ENCODE results near the gene OTUD4.
"Not testable (repeated sequence)": the region's sequence is repeated elsewhere in the genome, so short reads cannot be mapped to it uniquely, and the experiment has no call there.

The OTUD4 gene

DNA sequence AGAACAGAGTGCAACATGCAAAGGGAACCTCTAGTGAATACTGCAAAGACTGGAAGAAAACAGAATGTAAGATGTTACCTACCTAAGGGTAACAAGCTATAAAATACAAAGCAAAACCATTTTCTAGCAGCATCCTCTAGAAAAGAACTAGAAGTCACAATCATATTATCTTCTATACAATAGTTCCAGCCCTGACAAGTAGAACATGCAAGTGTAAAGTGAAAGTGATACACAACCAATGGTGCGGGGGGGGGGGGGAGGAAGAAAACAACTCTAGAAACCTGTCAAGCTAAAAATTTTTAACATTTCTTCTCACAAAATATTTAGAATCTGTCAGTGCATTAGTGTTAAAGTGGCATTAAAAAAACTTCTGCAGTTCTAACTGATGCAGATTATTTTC is 44.2 kb downstream of the OTUD4 start:
- Mint-ChIP-seq H3K4me3 (peak overlapping the region; percentile 50), H3K36me3 (ENCODE audit: insufficient read depth) (peaks cover 33% of the 10 kb centered on the region)

DNA sequence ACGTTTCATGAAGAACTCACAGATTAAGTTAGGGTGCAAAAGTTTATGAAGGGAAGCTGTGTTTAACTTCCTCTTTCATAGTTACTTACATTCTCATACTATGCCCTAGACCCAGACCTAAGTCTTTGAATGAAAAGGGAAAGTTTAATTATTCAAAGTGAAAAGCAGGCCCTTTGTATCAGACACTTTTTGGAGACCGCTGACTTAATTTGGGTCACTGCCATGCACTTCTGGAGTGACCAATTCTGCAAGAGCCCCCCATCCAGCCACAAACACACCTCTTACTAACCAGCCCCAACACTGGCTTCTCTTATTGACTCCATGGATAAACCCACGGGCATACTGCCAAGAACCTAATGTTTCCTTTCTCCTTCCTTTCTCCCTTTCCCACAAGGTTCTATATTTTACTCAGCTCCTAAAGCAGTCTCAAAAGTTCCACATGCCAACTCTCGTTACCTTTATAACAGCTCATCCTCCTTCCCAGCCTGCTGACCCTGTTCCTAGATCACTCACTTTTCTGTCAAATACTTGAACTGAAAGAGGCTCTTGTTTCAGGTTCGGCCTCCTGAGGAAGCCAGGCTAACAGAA is 47.8 kb downstream of the OTUD4 start:
- peak overlapping the region; percentile 72 for H3K27ac Mint-ChIP-seq (ENCODE audit: low read depth)
- H3K9me3 Mint-ChIP-seq, result no peaks in the 10 kb centered on the region
- H3K4me1 Mint-ChIP-seq, result peaks cover 29% of the 10 kb centered on the region
- no peak overlapping the region for H3K4me3 Mint-ChIP-seq
- ATAC-seq (replicated peaks; ENCODE audit: extremely low read depth, poor library complexity, severe bottlenecking) (no peak), DNase-seq (ENCODE audit: low spot score in 2 of 2) (no peak)
- peaks cover 19% of the 10 kb centered on the region for H3K36me3 Mint-ChIP-seq (ENCODE audit: insufficient read depth)
- H3K27me3 Mint-ChIP-seq, result no peaks in the 10 kb centered on the region

More for the DNA sequence above, 44.2 kb downstream of the OTUD4 start:
- H3K27me3 Mint-ChIP-seq; DNase-seq (ENCODE audit: low spot score in 2 of 2); H3K9me3 Mint-ChIP-seq: not testable (repeated sequence)
- Mint-ChIP-seq H3K4me1 (peaks cover 20% of the 10 kb centered on the region), H3K27ac (ENCODE audit: low read depth) (peak overlapping the region; percentile 57)
- peak; percentile 57 for ATAC-seq (replicated peaks; ENCODE audit: extremely low read depth, poor library complexity, severe bottlenecking)

- Mint-ChIP-seq H3K9me3 (no peaks in the 10 kb centered on the region), H3K4me3 (no peak overlapping the region), H3K36me3 (ENCODE audit: insufficient read depth) (peaks cover 19% of the 10 kb centered on the region), H3K27ac (ENCODE audit: low read depth) (no peak overlapping the region), H3K27me3 (no peaks in the 10 kb centered on the region), H3K4me1 (peaks cover 25% of the 10 kb centered on the region)
- ATAC-seq (replicated peaks; ENCODE audit: extremely low read depth, poor library complexity, severe bottlenecking), result no peak
- DNase-seq (ENCODE audit: low spot score in 2 of 2), result no peak
Measured at GRCh38 chr4:145131848-145132247, 48.5 kb downstream of the OTUD4 start.

- H3K36me3 Mint-ChIP-seq (ENCODE audit: insufficient read depth), result peaks cover 25% of the 10 kb centered on the region
- H3K27ac Mint-ChIP-seq (ENCODE audit: low read depth), result peak overlapping the region; percentile 7
- ATAC-seq (replicated peaks; ENCODE audit: extremely low read depth, poor library complexity, severe bottlenecking) (no peak), DNase-seq (ENCODE audit: low spot score in 2 of 2) (no peak)
- H3K4me3 Mint-ChIP-seq, result no peak overlapping the region
- peaks cover 31% of the 10 kb centered on the region for H3K4me1 Mint-ChIP-seq
- no peaks in the 10 kb centered on the region for H3K27me3 Mint-ChIP-seq
- H3K9me3 Mint-ChIP-seq, result no peaks in the 10 kb centered on the region
Measured at GRCh38 chr4:145130788-145131399, 49.5 kb downstream of the OTUD4 start.

DNA sequence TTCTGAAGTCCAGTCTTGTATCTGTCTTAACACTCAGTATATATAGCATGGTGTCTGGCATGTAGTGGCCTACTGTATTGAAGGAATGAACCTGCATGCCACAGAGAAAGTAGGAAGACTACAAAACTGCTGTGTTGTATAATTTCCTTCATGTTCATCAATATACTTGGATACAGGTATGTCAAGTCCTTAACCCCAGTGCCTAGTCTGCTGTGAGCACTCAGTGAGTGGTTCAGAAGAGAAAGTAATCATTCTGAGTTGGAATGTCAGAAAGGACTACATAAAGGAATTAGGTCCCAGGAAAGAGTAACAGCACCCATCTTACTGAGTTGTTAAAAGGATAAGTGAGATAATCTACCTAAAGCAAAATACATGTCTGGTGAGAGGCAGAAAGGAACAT is 50.3 kb downstream of the OTUD4 start:
- Mint-ChIP-seq H3K9me3 (no peaks in the 10 kb centered on the region), H3K4me3 (no peak overlapping the region), H3K4me1 (peaks cover 32% of the 10 kb centered on the region), H3K27me3 (no peaks in the 10 kb centered on the region), H3K27ac (ENCODE audit: low read depth) (peak overlapping the region; percentile 7), H3K36me3 (ENCODE audit: insufficient read depth) (peaks cover 26% of the 10 kb centered on the region)
- ATAC-seq (replicated peaks; ENCODE audit: extremely low read depth, poor library complexity, severe bottlenecking) (no peak), DNase-seq (ENCODE audit: low spot score in 2 of 2) (no peak)

DNA sequence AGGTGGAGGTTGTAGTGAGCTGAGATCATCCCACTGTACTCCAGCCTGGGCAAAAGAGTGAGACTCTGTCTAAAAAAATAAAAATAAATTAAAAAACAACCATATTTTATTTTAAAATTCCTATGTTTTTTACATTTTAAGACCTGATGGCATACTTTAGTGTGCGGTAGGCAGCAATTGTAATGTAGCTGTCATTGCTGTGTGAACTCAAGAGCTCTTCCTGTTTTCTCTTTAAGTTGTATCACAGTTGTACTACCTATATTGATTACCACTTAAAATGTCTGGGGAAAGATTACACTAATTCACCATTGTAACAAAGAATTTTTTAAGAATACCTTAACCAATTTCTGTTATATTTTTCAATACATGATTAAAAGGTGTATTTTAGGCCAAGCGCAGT is 55.0 kb downstream of the OTUD4 start:
- Mint-ChIP-seq H3K36me3 (ENCODE audit: insufficient read depth) (peaks cover 46% of the 10 kb centered on the region), H3K9me3 (no peaks in the 10 kb centered on the region), H3K27me3 (no peaks in the 10 kb centered on the region), H3K4me3 (peak overlapping the region; percentile 69), H3K27ac (ENCODE audit: low read depth) (peak overlapping the region; percentile 92), H3K4me1 (peaks cover 20% of the 10 kb centered on the region)
- ATAC-seq (replicated peaks; ENCODE audit: extremely low read depth, poor library complexity, severe bottlenecking) (no peak), DNase-seq (ENCODE audit: low spot score in 2 of 2) (no peak)

GRCh38 chr4:145108128-145108527 is 72.3 kb downstream of the OTUD4 start:
- Mint-ChIP-seq H3K4me3 (no peak overlapping the region), H3K27me3 (no peaks in the 10 kb centered on the region), H3K36me3 (ENCODE audit: insufficient read depth) (peaks cover 56% of the 10 kb centered on the region), H3K4me1 (no peaks in the 10 kb centered on the region), H3K27ac (ENCODE audit: low read depth) (no peak overlapping the region), H3K9me3 (no peaks in the 10 kb centered on the region)
- no peak for DNase-seq (ENCODE audit: low spot score in 2 of 2)
- no peak for ATAC-seq (replicated peaks; ENCODE audit: extremely low read depth, poor library complexity, severe bottlenecking)

- Mint-ChIP-seq H3K27ac (ENCODE audit: low read depth) (no peak overlapping the region), H3K4me1 (no peaks in the 10 kb centered on the region), H3K9me3 (no peaks in the 10 kb centered on the region), H3K27me3 (no peaks in the 10 kb centered on the region), H3K4me3 (no peak overlapping the region), H3K36me3 (ENCODE audit: insufficient read depth) (peaks cover 46% of the 10 kb centered on the region)
- DNase-seq (ENCODE audit: low spot score in 2 of 2) (no peak), ATAC-seq (replicated peaks; ENCODE audit: extremely low read depth, poor library complexity, severe bottlenecking) (no peak)
Measured at GRCh38 chr4:145107126-145107525, 73.3 kb downstream of the OTUD4 start.

GRCh38 chr4:145103496-145103895 is 76.9 kb downstream of the OTUD4 start:
- peaks cover 14% of the 10 kb centered on the region for H3K4me1 Mint-ChIP-seq
- peaks cover 22% of the 10 kb centered on the region for H3K36me3 Mint-ChIP-seq (ENCODE audit: insufficient read depth)
- no peak overlapping the region for H3K27ac Mint-ChIP-seq (ENCODE audit: low read depth)
- no peak overlapping the region for H3K4me3 Mint-ChIP-seq
- DNase-seq (ENCODE audit: low spot score in 2 of 2) (no peak), ATAC-seq (replicated peaks; ENCODE audit: extremely low read depth, poor library complexity, severe bottlenecking) (no peak)
- H3K27me3 Mint-ChIP-seq, result no peaks in the 10 kb centered on the region
- no peaks in the 10 kb centered on the region for H3K9me3 Mint-ChIP-seq

- Mint-ChIP-seq H3K36me3 (ENCODE audit: insufficient read depth) (peaks cover 22% of the 10 kb centered on the region), H3K4me1 (peaks cover 14% of the 10 kb centered on the region), H3K4me3 (no peak overlapping the region), H3K9me3 (no peaks in the 10 kb centered on the region), H3K27ac (ENCODE audit: low read depth) (no peak overlapping the region), H3K27me3 (no peaks in the 10 kb centered on the region)
- DNase-seq (ENCODE audit: low spot score in 2 of 2) (no peak), ATAC-seq (replicated peaks; ENCODE audit: extremely low read depth, poor library complexity, severe bottlenecking) (no peak)
Measured at GRCh38 chr4:145102619-145103018, 77.8 kb downstream of the OTUD4 start.

- DNase-seq (ENCODE audit: low spot score in 2 of 2) (no peak), ATAC-seq (replicated peaks; ENCODE audit: extremely low read depth, poor library complexity, severe bottlenecking) (no peak)
- H3K27me3 Mint-ChIP-seq, result no peaks in the 10 kb centered on the region
- no peaks in the 10 kb centered on the region for H3K9me3 Mint-ChIP-seq
- no peak overlapping the region for H3K27ac Mint-ChIP-seq (ENCODE audit: low read depth)
- peaks cover 18% of the 10 kb centered on the region for H3K36me3 Mint-ChIP-seq (ENCODE audit: insufficient read depth)
- H3K4me1 Mint-ChIP-seq, result peaks cover 18% of the 10 kb centered on the region
- H3K4me3 Mint-ChIP-seq, result no peak overlapping the region
Measured at GRCh38 chr4:145101091-145101490, 79.3 kb downstream of the OTUD4 start.

DNA sequence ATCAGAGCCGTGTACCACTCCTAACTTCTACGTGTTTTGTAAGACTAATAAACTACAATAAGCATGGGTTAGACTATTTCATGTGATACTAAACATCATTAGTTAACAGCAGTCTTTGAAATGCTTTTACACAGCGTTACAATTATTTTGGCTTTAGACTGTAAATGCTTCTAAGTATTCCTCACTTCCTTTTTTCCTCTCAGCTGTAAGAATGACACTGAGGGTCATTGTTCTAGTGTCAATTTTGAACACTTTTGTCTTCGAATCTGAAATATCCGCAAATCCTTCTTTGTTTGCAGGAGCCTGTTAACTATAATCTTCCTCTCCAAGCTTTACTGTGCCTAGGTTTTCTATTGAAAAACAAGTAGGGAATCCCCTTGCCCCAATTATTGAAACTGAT is 80.7 kb downstream of the OTUD4 start:
- Mint-ChIP-seq H3K4me1 (peaks cover 26% of the 10 kb centered on the region), H3K36me3 (ENCODE audit: insufficient read depth) (peaks cover 15% of the 10 kb centered on the region), H3K27me3 (no peaks in the 10 kb centered on the region), H3K9me3 (no peaks in the 10 kb centered on the region), H3K27ac (ENCODE audit: low read depth) (peak overlapping the region; percentile 93), H3K4me3 (peak overlapping the region; percentile 88)
- no peak for DNase-seq (ENCODE audit: low spot score in 2 of 2)
- ATAC-seq (replicated peaks; ENCODE audit: extremely low read depth, poor library complexity, severe bottlenecking), result no peak

DNA sequence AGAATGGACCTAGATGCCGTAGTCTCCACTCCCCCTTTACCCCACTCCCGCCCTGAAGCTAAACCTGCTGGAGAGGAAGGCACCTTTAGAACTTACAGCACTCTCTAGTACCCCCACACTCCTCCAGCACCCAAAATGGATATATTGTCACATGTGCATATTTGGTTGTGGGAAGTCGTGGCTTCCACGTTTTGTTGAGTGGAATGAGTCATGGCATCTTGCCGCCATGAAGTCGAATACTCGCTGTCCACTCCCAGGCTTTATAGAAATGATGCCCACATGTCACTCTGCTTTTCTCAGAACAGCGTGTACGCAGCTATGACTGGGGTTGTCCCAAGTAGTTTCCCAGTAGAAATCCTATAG is 81.7 kb downstream of the OTUD4 start:
- ATAC-seq (replicated peaks; ENCODE audit: extremely low read depth, poor library complexity, severe bottlenecking), result peak; percentile 30
- DNase-seq (ENCODE audit: low spot score in 2 of 2), result no peak

More for the DNA sequence above, 81.7 kb downstream of the OTUD4 start:
- Mint-ChIP-seq H3K27me3 (no peaks in the 10 kb centered on the region), H3K36me3 (ENCODE audit: insufficient read depth) (peaks cover 19% of the 10 kb centered on the region), H3K9me3 (no peaks in the 10 kb centered on the region), H3K4me1 (peaks cover 31% of the 10 kb centered on the region), H3K27ac (ENCODE audit: low read depth) (peak overlapping the region; percentile 93), H3K4me3 (peak overlapping the region; percentile 88)
